ENCODE data around the gene HOGA1. TPM values are rescaled to one million over a fixed set of nuclear protein-coding genes. Genes with fewer than 3 reads are reported as not detected.
"Not testable (repeated sequence)": the region's sequence is repeated elsewhere in the genome, so short reads cannot be mapped to it uniquely, and the experiment has no call there.

HOGA1 gene
- total RNA-seq, 1 experiment from 2014 or later: 0.08 TPM

- CTCF ChIA-PET: interaction anchor here (1.1 kb wide), 1 partner anchor 62 kb away, joined by 4 read pairs; the partner anchor contains the start of gene ANKRD2
These were observed 49.7 kb downstream of the HOGA1 start for GRCh38 chr10:97633921-97634320.

GRCh38 chr10:97635577-97635976, 51.4 kb downstream of the HOGA1 start:
- ChIA-PET CTCF (no interaction called here), POLR2A (no interaction called here)
- Histone ChIP-seq H3K4me3 (ENCODE audit: low read depth in 2 of 2, low read length in 2 of 2) (no peak overlapping the region), H3K27me3 (ENCODE audit: control insufficient read depth, insufficient read depth, low read length) (no peaks in the 10 kb centered on the region), H3K4me1 (ENCODE audit: control insufficient read depth, insufficient read depth, low read length) (peaks cover 13% of the 10 kb centered on the region), H3K36me3 (ENCODE audit: control insufficient read depth, insufficient read depth, low read length) (no peaks in the 10 kb centered on the region), H3K27ac (ENCODE audit: low read length) (no peak overlapping the region), H3K9me3 (ENCODE audit: control insufficient read depth, insufficient read depth, low read depth, low read length) (no peaks in the 10 kb centered on the region)
- ATAC-seq (no peak), DNase-seq (ENCODE audit: low read depth, low spot score) (no peak)
- no TSS peak for BruUV-seq (replicated peaks)
- in situ Hi-C loops (cut with HindIII; ENCODE audit: low pct_unique_long_range_greater_than_20kb, low sequenced_read_pairs): no loop called here
- no peak for TF ChIP-seq REST (IDR thresholded peaks at IDR 0.05; ENCODE audit: insufficient read depth in 1 of 2, low read depth in 2 of 2, low read length in 1 of 2)
- no peak for TF ChIP-seq POLR2AphosphoS5 (IDR thresholded peaks at IDR 0.05; ENCODE audit: low read depth, low read length)
- no peak for TF ChIP-seq SIN3A (IDR thresholded peaks at IDR 0.05; ENCODE audit: borderline replicate concordance, insufficient read depth, low read depth, low read length)
- no peak for TF ChIP-seq TCF7L2 (IDR thresholded peaks at IDR 0.05; ENCODE audit: low read depth, low read length)
- no peak for TF ChIP-seq CTCF (IDR thresholded peaks at IDR 0.05)
- intact Hi-C loops (cut with micrococcal nuclease; ENCODE audit: unreplicated experiment): no loop called here

More at GRCh38 chr10:97633921-97634320, 49.7 kb downstream of the HOGA1 start:
- in situ Hi-C loops (cut with HindIII; ENCODE audit: low pct_unique_long_range_greater_than_20kb, low sequenced_read_pairs) (no loop called here), intact Hi-C loops (cut with micrococcal nuclease; ENCODE audit: unreplicated experiment) (no loop called here)
- Histone ChIP-seq H3K4me3 (ENCODE audit: low read depth in 2 of 2, low read length in 2 of 2) (peak overlapping the region; percentile 74 to 98), H3K36me3 (ENCODE audit: control insufficient read depth, insufficient read depth, low read length) (no peaks in the 10 kb centered on the region), H3K9me3 (ENCODE audit: control insufficient read depth, insufficient read depth, low read depth, low read length) (no peaks in the 10 kb centered on the region), H3K27me3 (ENCODE audit: control insufficient read depth, insufficient read depth, low read length) (no peaks in the 10 kb centered on the region), H3K4me1 (ENCODE audit: control insufficient read depth, insufficient read depth, low read length) (peaks cover 7% of the 10 kb centered on the region; the same call in 1 of the 2 replicates), H3K27ac (ENCODE audit: low read length) (peak overlapping the region; percentile 90)
- POLR2A ChIA-PET: no interaction called here
- TF ChIP-seq POLR2AphosphoS5 (IDR thresholded peaks at IDR 0.05; ENCODE audit: low read depth, low read length) (no peak), REST (IDR thresholded peaks at IDR 0.05; ENCODE audit: insufficient read depth in 1 of 2, low read depth in 2 of 2, low read length in 1 of 2) (no peak)
- BruUV-seq (replicated peaks): no TSS peak
- ATAC-seq (peak; percentile 70), DNase-seq (ENCODE audit: low read depth, low spot score) (no peak)

GRCh38 chr10:97639090-97639489, 54.9 kb downstream of the HOGA1 start:
- H3K36me3 ChIP-seq (ENCODE audit: control insufficient read depth, insufficient read depth, low read length); H3K4me1 ChIP-seq (ENCODE audit: control insufficient read depth, insufficient read depth, low read length); H3K27ac ChIP-seq (ENCODE audit: low read length); CTCF ChIA-PET; H3K27me3 ChIP-seq (ENCODE audit: control insufficient read depth, insufficient read depth, low read length); DNase-seq (ENCODE audit: low read depth, low spot score); in situ Hi-C loops (cut with HindIII; ENCODE audit: low pct_unique_long_range_greater_than_20kb, low sequenced_read_pairs); intact Hi-C loops (cut with micrococcal nuclease; ENCODE audit: unreplicated experiment); H3K4me3 ChIP-seq (ENCODE audit: low read depth in 2 of 2, low read length in 2 of 2); ATAC-seq; BruUV-seq (replicated peaks); H3K9me3 ChIP-seq (ENCODE audit: control insufficient read depth, insufficient read depth, low read depth, low read length); POLR2A ChIA-PET: not testable (repeated sequence)

All from Panc1 (cell line).